Measurements from ENCODE around the gene PLA2G2C.

GRCh38 chr1:20137055-20137454 is 49.3 kb downstream of the PLA2G2C start:
- TF ChIP-seq EP300 (IDR thresholded peaks at IDR 0.05) (no peak), POLR2A (IDR thresholded peaks at IDR 0.05) (no peak), CTCF (IDR thresholded peaks at IDR 0.05) (no peak), POLR2AphosphoS5 (IDR thresholded peaks at IDR 0.05) (no peak)
